OCI-LY1 (cell line): ENCODE data around the gene ACAA1.

ENCODE experiments used
- EZH2 ChIP-seq: fragments of 200-600 bp; sonication (generic), shearing (Covaris generic); IDR thresholded peaks from 2 replicates; pipeline ENCODE4 v1.8.0; 2017; ENCODE audit warnings: borderline replicate concordance, mixed run types, mild to moderate bottlenecking, antibody characterized with exemption, low read length, moderate library complexity, mixed read lengths
- TF ChIP-seq, protein P1 (sequence below): fragments of 200-600 bp; sonication (generic), shearing (Covaris generic); IDR thresholded peaks from 2 replicates; pipeline ENCODE4 v1.5.1; 2017; ENCODE audit warnings: mild to moderate bottlenecking, antibody characterized with exemption, low read length, moderate library complexity, mixed read lengths

GRCh38 chr3:38127611-38128302 lies 9.2 kb downstream of the ACAA1 start:
- TF ChIP-seq, protein P1, sequence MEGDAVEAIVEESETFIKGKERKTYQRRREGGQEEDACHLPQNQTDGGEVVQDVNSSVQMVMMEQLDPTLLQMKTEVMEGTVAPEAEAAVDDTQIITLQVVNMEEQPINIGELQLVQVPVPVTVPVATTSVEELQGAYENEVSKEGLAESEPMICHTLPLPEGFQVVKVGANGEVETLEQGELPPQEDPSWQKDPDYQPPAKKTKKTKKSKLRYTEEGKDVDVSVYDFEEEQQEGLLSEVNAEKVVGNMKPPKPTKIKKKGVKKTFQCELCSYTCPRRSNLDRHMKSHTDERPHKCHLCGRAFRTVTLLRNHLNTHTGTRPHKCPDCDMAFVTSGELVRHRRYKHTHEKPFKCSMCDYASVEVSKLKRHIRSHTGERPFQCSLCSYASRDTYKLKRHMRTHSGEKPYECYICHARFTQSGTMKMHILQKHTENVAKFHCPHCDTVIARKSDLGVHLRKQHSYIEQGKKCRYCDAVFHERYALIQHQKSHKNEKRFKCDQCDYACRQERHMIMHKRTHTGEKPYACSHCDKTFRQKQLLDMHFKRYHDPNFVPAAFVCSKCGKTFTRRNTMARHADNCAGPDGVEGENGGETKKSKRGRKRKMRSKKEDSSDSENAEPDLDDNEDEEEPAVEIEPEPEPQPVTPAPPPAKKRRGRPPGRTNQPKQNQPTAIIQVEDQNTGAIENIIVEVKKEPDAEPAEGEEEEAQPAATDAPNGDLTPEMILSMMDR = no peak
- TF ChIP-seq EZH2 = no peak
